Neural crest cell (in vitro differentiated cells): Measurements from ENCODE around the gene WAS. TPM values are rescaled to one million over a fixed set of nuclear protein-coding genes. Genes with fewer than 3 reads are reported as not detected.
"Not testable (repeated sequence)": the region's sequence is repeated elsewhere in the genome, so short reads cannot be mapped to it uniquely, and the experiment has no call there.

Experiments used
- DNase-seq: peaks from one replicate; pipeline ENCODE4 v3.0.0; 2021; ENCODE audit warnings: low read depth, mixed read lengths, low spot score
- H3K27ac Mint-ChIP-seq: one replicate; pipeline ENCODE4 v1.8.0; 2021; ENCODE audit warnings: mild to moderate bottlenecking, mixed read lengths; ENCODE audit not compliant: unreplicated experiment
- H3K27me3 Mint-ChIP-seq: 2 replicates; pipeline ENCODE4 v1.8.0; 2021; ENCODE audit warnings: low read depth, mild to moderate bottlenecking, mixed read lengths
- H3K36me3 Mint-ChIP-seq: 2 replicates; pipeline ENCODE4 v1.8.0; 2021; ENCODE audit warnings: low read depth, mild to moderate bottlenecking, mixed read lengths
- H3K4me1 Mint-ChIP-seq: 2 replicates; pipeline ENCODE4 v1.8.0; 2021; ENCODE audit warnings: mixed read lengths
- H3K4me3 Mint-ChIP-seq: one replicate; pipeline ENCODE4 v1.8.0; 2021; ENCODE audit warnings: mild to moderate bottlenecking, mixed read lengths
- H3K9me3 Mint-ChIP-seq: 2 replicates; pipeline ENCODE4 v1.8.0; 2021; ENCODE audit warnings: mixed read lengths
- total RNA-seq: library from RNA; stranded (reverse); gene quantifications from 2 replicates; pipeline ENCODE4 v1.2.1, GENCODE V29; 2021
- TF ChIP-seq, protein P1 (sequence below): fragments of 200-600 bp; sonication (generic); conservative IDR thresholded peaks from 2 replicates; pipeline ENCODE4 v1.5.0; 2021; ENCODE audit warnings: antibody characterized with exemption, mild to moderate bottlenecking

WAS gene
- total RNA-seq, 1 donor from 2014 or later = 0.70 TPM

DNA sequence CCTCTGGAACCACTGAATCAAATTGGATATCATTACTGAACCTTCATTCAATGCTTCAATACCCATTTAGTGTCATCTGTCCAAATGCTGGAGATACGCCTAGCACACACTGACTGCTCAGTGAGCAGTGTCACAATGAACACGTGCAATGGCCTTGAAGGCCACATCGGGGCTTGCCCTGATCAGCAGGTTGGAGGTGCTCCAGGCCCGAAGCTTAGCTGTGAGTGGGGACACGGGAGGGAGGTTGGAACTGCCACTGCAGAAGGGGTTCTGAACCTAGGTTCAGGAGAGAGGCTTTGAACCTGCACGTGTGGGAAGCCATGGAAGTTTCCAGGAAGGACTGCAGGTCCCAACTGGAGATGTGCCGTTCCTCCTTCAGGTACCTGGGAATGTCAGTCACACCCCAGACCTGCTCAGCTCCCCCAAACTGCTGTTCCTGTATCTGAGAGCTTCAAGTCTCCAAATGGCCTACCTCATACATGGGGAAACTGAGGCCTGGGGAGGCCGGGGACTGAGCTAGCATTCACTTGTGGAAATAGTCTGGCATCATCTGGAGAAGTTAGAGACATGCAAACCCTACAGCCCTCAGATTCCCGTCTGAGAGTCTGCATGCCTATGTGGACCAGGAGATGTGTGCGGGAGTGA lies 1.9 kb upstream of the WAS start:
- DNase-seq = no peak
- no peaks in the 10 kb centered on the region for H3K9me3 Mint-ChIP-seq
- H3K36me3 Mint-ChIP-seq = peaks cover 3% of the 10 kb centered on the region
- H3K4me3 Mint-ChIP-seq = no peak overlapping the region
- TF ChIP-seq, protein P1, sequence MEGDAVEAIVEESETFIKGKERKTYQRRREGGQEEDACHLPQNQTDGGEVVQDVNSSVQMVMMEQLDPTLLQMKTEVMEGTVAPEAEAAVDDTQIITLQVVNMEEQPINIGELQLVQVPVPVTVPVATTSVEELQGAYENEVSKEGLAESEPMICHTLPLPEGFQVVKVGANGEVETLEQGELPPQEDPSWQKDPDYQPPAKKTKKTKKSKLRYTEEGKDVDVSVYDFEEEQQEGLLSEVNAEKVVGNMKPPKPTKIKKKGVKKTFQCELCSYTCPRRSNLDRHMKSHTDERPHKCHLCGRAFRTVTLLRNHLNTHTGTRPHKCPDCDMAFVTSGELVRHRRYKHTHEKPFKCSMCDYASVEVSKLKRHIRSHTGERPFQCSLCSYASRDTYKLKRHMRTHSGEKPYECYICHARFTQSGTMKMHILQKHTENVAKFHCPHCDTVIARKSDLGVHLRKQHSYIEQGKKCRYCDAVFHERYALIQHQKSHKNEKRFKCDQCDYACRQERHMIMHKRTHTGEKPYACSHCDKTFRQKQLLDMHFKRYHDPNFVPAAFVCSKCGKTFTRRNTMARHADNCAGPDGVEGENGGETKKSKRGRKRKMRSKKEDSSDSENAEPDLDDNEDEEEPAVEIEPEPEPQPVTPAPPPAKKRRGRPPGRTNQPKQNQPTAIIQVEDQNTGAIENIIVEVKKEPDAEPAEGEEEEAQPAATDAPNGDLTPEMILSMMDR = no peak
- H3K4me1 Mint-ChIP-seq = peaks cover 15% of the 10 kb centered on the region
- H3K27ac Mint-ChIP-seq = no peak overlapping the region
- peaks cover 9% of the 10 kb centered on the region for H3K27me3 Mint-ChIP-seq

DNA sequence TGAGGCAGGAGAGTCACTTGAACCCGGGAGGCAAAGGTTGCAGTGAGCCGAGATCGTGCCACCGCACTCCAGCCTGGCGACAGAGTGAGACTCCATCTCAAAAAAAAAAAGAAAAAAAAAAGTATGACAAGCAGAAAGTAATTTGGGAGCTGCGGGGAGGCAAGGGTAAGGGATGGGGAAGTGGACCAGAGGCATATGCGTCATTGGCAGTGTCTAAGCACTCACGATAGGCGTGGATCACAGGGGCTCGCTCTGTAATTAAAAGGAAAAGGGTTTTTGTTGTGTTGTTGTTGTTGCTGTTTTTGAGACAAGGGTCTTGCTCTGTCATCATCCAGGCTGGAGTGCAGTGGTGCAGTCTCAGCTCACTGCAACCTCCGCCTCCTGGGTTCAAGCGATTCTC lies 804 bp upstream of the WAS start:
- peaks cover 14% of the 10 kb centered on the region for H3K27me3 Mint-ChIP-seq
- not testable (repeated sequence) for H3K4me3 Mint-ChIP-seq, DNase-seq, H3K27ac Mint-ChIP-seq, H3K9me3 Mint-ChIP-seq, H3K36me3 Mint-ChIP-seq, H3K4me1 Mint-ChIP-seq

DNA sequence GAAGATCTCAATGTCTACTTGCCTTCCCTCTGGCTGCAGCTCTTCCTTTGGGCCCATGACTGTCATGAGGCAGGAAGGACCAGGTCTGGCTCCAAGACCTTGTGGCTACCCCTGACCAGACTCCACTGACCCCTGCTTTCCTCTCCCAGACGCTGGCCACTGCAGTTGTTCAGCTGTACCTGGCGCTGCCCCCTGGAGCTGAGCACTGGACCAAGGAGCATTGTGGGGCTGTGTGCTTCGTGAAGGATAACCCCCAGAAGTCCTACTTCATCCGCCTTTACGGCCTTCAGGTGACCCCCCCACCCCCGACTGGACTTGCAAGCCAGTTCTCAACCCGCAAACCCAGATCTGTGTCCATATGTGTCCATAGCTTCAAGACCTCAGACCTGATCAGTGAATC lies 535 bp downstream of the WAS start:
- Mint-ChIP-seq H3K27me3 (peaks cover 14% of the 10 kb centered on the region), H3K4me3 (no peak overlapping the region), H3K36me3 (peaks cover 7% of the 10 kb centered on the region), H3K27ac (no peak overlapping the region), H3K4me1 (peaks cover 3% of the 10 kb centered on the region), H3K9me3 (peaks cover 5% of the 10 kb centered on the region)
- TF ChIP-seq, protein P1 = no peak
- no peak for DNase-seq

DNA sequence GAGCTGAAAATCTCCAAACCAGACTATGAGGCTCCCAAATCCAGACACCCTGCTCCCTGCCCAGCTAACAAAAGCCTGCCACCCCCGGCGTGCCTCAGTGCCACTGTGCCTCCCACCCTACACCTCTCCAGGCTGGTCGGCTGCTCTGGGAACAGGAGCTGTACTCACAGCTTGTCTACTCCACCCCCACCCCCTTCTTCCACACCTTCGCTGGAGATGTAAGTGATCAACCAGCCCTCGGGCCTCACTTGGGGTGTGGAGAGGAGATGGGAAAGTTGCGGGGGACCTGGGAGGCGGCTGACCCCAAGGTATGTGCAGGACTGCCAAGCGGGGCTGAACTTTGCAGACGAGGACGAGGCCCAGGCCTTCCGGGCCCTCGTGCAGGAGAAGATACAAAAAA lies 1.8 kb downstream of the WAS start:
- Mint-ChIP-seq H3K27ac (no peak overlapping the region), H3K4me3 (no peak overlapping the region), H3K9me3 (peaks cover 5% of the 10 kb centered on the region), H3K36me3 (peaks cover 7% of the 10 kb centered on the region), H3K4me1 (peaks cover 3% of the 10 kb centered on the region), H3K27me3 (peaks cover 14% of the 10 kb centered on the region)
- DNase-seq = no peak
- TF ChIP-seq, protein P1 = no peak

DNA sequence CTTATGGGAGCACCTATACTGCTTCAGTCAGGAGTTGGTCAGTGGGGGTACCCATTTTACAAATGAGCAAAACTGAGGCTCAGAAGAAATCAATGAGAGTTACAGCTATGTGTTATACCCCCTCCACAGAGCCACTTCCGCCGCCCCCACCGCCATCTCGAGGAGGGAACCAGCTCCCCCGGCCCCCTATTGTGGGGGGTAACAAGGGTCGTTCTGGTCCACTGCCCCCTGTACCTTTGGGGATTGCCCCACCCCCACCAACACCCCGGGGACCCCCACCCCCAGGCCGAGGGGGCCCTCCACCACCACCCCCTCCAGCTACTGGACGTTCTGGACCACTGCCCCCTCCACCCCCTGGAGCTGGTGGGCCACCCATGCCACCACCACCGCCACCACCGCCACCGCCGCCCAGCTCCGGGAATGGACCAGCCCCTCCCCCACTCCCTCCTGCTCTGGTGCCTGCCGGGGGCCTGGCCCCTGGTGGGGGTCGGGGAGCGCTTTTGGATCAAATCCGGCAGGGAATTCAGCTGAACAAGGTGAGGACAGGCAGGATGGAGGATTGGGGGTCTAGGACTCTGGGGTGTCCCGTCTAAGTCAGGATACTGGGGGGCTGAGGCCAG lies 5.0 kb downstream of the WAS start:
- H3K27ac Mint-ChIP-seq = no peak overlapping the region
- no peak for DNase-seq
- peaks cover 20% of the 10 kb centered on the region for H3K27me3 Mint-ChIP-seq
- H3K9me3 Mint-ChIP-seq = peaks cover 5% of the 10 kb centered on the region
- H3K36me3 Mint-ChIP-seq = peaks cover 7% of the 10 kb centered on the region
- TF ChIP-seq, protein P1 = no peak
- H3K4me1 Mint-ChIP-seq = peaks cover 3% of the 10 kb centered on the region
- H3K4me3 Mint-ChIP-seq = no peak overlapping the region

DNA sequence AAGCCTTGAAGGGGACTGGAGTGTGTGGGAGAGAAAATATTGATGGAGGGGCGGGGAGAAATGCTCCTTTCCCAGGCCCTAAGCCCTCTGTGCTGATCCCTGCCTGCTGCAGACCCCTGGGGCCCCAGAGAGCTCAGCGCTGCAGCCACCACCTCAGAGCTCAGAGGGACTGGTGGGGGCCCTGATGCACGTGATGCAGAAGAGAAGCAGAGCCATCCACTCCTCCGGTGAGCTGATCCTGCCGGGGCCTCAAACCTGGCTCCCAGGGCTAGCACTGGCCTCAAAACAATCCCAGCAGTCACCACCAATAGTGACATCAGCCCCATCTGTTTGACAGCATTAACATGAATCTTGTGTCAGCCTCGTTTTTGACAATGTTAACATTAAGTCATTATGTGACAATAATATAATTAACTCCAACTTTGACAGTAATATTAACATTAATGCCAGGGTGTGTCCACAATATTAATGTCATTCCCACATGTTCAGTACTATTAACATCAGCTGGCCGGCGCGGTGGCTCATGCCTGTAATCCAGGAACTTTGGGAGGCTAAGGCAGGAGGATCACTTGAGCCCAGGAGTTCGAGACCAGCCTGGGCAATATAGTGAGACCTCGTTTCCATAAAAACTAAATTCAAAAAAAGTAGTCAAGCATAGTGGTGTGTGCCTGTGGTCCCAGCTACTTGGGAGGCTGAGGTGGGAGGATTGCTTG lies 5.8 kb downstream of the WAS start:
- H3K27ac Mint-ChIP-seq = no peak overlapping the region
- H3K36me3 Mint-ChIP-seq = peaks cover 7% of the 10 kb centered on the region
- H3K27me3 Mint-ChIP-seq = peaks cover 20% of the 10 kb centered on the region
- TF ChIP-seq, protein P1 = no peak
- no peak overlapping the region for H3K4me3 Mint-ChIP-seq
- no peak for DNase-seq
- peaks cover 3% of the 10 kb centered on the region for H3K4me1 Mint-ChIP-seq
- peaks cover 5% of the 10 kb centered on the region for H3K9me3 Mint-ChIP-seq

DNA sequence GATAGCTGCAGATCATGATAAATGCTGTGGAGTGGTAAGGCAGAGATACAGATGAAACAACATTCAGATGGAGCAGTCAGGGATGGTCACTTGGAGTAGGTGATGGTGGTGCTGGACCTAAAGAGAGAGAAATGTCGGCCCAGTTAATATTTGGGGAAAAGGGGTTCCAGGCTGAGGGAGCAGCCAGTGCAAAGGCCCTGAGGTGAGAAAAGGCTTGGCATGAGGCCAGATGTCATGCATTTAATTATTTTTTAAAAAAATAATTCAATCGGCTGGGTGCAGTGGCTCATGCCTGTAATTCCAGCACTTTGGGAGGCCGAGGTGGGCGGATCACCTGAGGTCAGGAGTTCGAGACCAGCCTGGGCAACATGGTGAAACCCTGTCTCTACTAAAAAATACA lies 8.1 kb downstream of the WAS start:
- H3K4me3 Mint-ChIP-seq, H3K9me3 Mint-ChIP-seq, H3K27ac Mint-ChIP-seq, DNase-seq, H3K36me3 Mint-ChIP-seq: not testable (repeated sequence)
- peaks cover 14% of the 10 kb centered on the region for H3K4me1 Mint-ChIP-seq
- H3K27me3 Mint-ChIP-seq = peaks cover 10% of the 10 kb centered on the region
